Mucosa of rectum (tissue), 2 donors: ENCODE data around the gene SNX14.
"Not testable (repeated sequence)": the region's sequence is repeated elsewhere in the genome, so short reads cannot be mapped to it uniquely, and the experiment has no call there.

Experiments
- H3K27ac ChIP-seq, 2 donors: one replicate each; pipeline ENCODE4 v1.7.0; 2013; ENCODE audit warnings: inconsistent platforms in 2 of 2, low read depth in 2 of 2, low read length in 2 of 2
- H3K27me3 ChIP-seq, 2 donors: one replicate each; pipeline ENCODE4 v1.7.0; 2013; ENCODE audit warnings: low read length in 2 of 2; ENCODE audit not compliant: control insufficient read depth in 2 of 2, insufficient read depth in 2 of 2
- H3K36me3 ChIP-seq, 2 donors: one replicate each; pipeline ENCODE4 v1.7.0; 2013; ENCODE audit warnings: low read length in 2 of 2; ENCODE audit not compliant: control insufficient read depth in 2 of 2, insufficient read depth in 2 of 2
- H3K4me1 ChIP-seq, 2 donors: one replicate each; pipeline ENCODE4 v1.7.0; 2013; ENCODE audit warnings: low read length in 2 of 2, mild to moderate bottlenecking in 1 of 2; ENCODE audit not compliant: control insufficient read depth in 2 of 2, insufficient read depth in 2 of 2
- H3K4me3 ChIP-seq, 2 donors: one replicate each; pipeline ENCODE4 v1.7.0; 2013; ENCODE audit warnings: low read length in 2 of 2
- H3K9ac ChIP-seq, 2 donors: one replicate each; pipeline ENCODE4 v1.7.0; 2013; ENCODE audit warnings: low read length in 2 of 2, low read depth in 1 of 2, mild to moderate bottlenecking in 1 of 2
- H3K9me3 ChIP-seq, 2 donors: one replicate each; pipeline ENCODE4 v1.7.0; 2013; ENCODE audit warnings: low read length in 2 of 2; ENCODE audit not compliant: control insufficient read depth in 2 of 2
- donor health status: healthy.
- donor health status: Normal muscosa, but diverticular disease.

SNX14 gene

DNA sequence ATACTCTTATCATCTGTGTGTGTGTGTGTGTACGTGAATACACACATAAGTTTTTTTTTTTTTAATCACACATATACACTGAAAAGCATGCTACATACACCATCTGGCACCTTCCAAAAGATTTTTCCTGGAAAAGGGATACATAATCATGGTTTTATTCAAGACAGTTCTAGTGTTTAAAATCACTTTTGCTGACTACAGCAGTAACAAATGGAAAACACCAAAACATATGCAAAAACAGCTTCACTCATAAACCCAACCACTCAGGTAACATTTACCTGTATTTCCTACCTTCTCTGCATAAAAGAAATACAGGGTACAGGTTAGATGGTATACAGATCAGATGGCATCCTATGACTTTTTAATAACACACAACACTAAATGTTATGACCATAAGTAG lies 2.5 kb downstream of the SNX14 start:
- H3K9me3 ChIP-seq, result no peaks in the 10 kb centered on the region
- H3K36me3 ChIP-seq, result no peaks in the 10 kb centered on the region
- no peak overlapping the region for H3K27ac ChIP-seq
- H3K9ac ChIP-seq, result no peak overlapping the region
- H3K4me3 ChIP-seq, result no peak overlapping the region
- H3K27me3 ChIP-seq, result no peaks in the 10 kb centered on the region
- peaks cover 4 to 16% of the 10 kb centered on the region in 2 donors for H3K4me1 ChIP-seq

- Histone ChIP-seq H3K4me3 (no peak overlapping the region), H3K36me3 (no peaks in the 10 kb centered on the region), H3K4me1 (peaks cover 1 to 3% of the 10 kb centered on the region in 2 donors), H3K9me3 (no peaks in the 10 kb centered on the region), H3K27me3 (no peaks in the 10 kb centered on the region), H3K27ac (no peak overlapping the region), H3K9ac (no peak overlapping the region)
Measured at GRCh38 chr6:85585741-85586140, 7.9 kb downstream of the SNX14 start.

DNA sequence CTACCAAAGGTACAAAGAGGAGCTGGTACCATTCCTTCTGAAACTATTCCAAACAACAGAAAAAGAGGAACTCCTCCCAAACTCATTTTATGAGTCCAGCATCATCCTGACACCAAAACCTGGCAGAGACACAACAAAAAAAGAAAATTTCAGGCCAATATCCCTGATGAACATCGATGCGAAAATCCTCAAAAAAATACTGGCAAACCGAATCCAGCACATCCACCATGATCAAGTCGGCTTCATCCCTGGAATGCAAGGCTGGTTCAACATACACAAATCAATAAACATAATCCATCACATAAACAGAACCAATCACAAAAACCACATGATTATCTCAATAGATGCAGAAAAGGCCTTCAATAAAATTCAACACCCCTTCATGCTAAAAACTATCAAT lies 10.8 kb downstream of the SNX14 start:
- H3K27me3 ChIP-seq, H3K9ac ChIP-seq, H3K27ac ChIP-seq, H3K4me3 ChIP-seq, H3K36me3 ChIP-seq, H3K9me3 ChIP-seq: not testable (repeated sequence)
- H3K4me1 ChIP-seq, result peaks cover 7 to 14% of the 10 kb centered on the region in 2 donors

DNA sequence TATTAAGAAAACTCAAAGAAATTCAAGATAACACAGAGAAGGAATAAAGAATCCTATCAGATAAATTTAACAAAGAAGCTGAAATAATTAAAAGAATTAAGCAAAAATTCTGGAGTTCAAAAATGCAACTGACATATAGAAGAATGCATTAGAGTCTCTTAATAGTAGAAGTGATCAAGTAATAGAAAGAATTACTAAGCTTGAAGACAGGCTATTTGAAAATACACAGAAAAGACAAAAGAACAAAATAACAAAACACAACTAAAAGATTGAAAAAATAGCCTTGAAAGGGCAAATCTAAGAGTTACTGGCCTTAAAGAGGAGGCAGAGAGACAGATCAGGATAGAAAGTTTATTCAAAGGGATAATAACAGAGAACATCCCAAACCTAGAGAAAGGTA lies 12.1 kb downstream of the SNX14 start:
- no peaks in the 10 kb centered on the region for H3K27me3 ChIP-seq
- peaks cover 7 to 14% of the 10 kb centered on the region in 2 donors for H3K4me1 ChIP-seq
- no peak overlapping the region for H3K27ac ChIP-seq
- no peak overlapping the region for H3K4me3 ChIP-seq
- H3K9ac ChIP-seq, result no peak overlapping the region
- peaks cover 0 to 8% of the 10 kb centered on the region in 2 donors for H3K36me3 ChIP-seq
- H3K9me3 ChIP-seq, result no peaks in the 10 kb centered on the region

DNA sequence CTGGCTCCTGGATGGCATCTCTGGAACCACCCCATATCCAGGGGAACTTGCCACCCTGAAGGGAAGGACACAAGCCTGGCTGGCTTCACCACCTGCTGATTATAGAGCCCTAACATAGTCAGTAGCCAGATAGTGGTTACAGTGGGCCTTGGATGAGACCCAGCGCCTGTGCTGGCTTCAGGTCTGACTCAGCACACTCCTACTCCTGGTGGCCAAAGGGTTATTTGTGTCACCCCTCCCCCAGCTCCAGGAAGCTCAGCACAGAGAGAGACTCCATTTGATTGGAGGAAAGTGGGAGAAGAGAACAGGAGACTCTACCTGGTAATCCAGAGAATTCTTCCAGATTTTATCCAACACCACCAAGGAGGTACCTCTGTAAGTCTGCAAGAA lies 12.8 kb downstream of the SNX14 start:
- H3K4me3 ChIP-seq, result no peak overlapping the region
- H3K9ac ChIP-seq, result no peak overlapping the region

DNA sequence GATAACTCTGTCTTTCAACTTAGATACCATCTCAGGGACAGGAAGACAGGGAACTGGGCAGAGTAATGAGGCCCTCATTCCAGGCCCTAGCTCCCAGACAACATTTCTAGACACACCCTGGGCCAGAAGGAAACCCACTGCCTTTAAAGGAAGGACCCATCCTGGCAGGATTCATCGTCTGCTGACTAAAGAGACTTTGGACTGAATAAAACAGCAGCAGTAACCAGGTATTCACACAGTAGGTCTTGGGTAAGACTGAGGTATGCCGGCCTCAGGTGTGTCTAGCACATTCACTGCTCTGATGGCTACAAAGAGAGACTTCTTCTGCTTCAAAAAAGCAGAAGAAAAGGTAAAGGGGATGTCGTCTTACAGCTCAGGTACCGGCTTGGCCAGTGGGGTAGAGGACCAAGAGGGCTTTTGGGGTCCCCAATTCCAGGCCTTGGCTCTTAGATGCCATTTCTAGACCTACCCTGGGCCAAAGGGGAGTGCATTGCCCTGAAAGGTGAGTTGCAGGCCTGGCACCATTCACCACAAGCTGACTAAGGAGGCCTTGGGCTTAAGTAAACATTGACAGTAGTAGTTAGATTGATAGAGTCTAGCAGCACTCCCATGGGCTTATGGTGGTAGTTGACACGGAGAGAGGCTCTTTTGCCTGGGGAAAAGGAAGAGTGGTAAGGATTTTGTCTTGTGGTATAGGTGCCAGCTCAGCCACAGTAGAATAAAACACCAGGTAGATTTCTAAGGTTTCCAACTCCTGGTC lies 13.4 kb downstream of the SNX14 start:
- peaks cover 12 to 15% of the 10 kb centered on the region in 2 donors for H3K4me1 ChIP-seq
- no peaks in the 10 kb centered on the region for H3K9me3 ChIP-seq
- peaks cover 0 to 8% of the 10 kb centered on the region in 2 donors for H3K36me3 ChIP-seq
- H3K27me3 ChIP-seq, result no peaks in the 10 kb centered on the region
- no peak overlapping the region for H3K4me3 ChIP-seq
- no peak overlapping the region for H3K27ac ChIP-seq
- H3K9ac ChIP-seq, result no peak overlapping the region

More for the DNA sequence above, 12.8 kb downstream of the SNX14 start:
- Histone ChIP-seq H3K36me3 (peaks cover 0 to 8% of the 10 kb centered on the region in 2 donors), H3K9me3 (no peaks in the 10 kb centered on the region), H3K4me1 (peaks cover 7 to 14% of the 10 kb centered on the region in 2 donors), H3K27ac (no peak overlapping the region), H3K27me3 (no peaks in the 10 kb centered on the region)

- H3K4me1 ChIP-seq, result peaks cover 17 to 21% of the 10 kb centered on the region in 2 donors
- no peak overlapping the region for H3K9ac ChIP-seq
- no peaks in the 10 kb centered on the region for H3K9me3 ChIP-seq
- no peak overlapping the region for H3K27ac ChIP-seq
- no peak overlapping the region for H3K4me3 ChIP-seq
- H3K27me3 ChIP-seq, result no peaks in the 10 kb centered on the region
- H3K36me3 ChIP-seq, result peaks cover 0 to 8% of the 10 kb centered on the region in 2 donors
Measured at GRCh38 chr6:85579581-85579980, 14.1 kb downstream of the SNX14 start.

DNA sequence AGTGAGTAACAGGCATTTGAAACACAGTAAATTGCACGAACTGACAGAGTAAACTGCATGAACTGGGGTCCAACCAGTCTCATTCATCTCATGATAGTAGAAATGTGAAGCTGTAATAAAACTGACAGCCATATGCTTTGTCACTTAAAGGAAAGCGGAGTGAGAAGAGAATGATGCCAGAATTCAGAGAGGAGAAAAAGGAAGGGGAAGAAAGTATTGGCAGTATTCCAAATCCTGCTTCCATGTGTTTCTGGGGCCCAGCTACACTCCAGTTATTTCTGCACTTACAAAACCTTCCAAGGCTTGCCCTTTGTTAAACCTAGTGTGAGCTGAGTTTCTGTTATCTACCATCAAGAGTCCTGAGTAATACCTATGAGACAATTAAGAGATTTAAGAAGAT lies 17.2 kb downstream of the SNX14 start:
- Histone ChIP-seq H3K9me3 (no peaks in the 10 kb centered on the region), H3K27me3 (no peaks in the 10 kb centered on the region), H3K4me3 (no peak overlapping the region), H3K27ac (no peak overlapping the region), H3K9ac (no peak overlapping the region), H3K4me1 (peaks cover 17 to 21% of the 10 kb centered on the region in 2 donors), H3K36me3 (peaks cover 0 to 8% of the 10 kb centered on the region in 2 donors)

DNA sequence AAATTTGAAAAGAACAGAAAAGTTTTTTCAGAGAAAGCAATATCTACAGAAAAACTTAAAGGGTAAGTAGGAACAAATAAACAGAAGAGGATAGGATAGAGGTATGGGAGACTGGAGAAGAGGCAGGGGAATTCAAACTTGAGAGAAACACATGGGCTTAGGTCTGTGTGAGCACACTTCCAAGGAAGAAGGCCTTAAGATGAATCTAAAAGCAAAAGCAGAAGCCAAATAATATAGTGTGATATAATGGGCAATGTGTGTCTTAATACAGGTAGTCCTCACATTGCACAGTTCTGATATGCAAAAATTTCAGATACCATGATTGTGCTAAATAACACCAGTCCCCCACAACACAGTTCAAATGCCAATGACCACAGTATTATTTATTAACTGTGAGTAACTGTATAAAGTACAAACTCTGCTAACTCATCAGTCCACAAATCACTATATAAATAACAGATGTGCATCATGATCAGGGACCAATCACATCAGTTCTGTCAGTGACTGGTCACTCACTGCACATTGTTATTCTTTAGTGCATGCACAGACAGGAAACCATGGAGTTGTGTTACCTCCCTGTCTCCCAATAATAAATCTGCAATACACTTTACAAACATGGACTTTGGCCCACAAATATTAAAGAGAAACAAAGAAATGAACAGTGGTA lies 18.6 kb downstream of the SNX14 start:
- Histone ChIP-seq H3K36me3 (peaks cover 0 to 8% of the 10 kb centered on the region in 2 donors), H3K4me3 (no peak overlapping the region), H3K9me3 (no peaks in the 10 kb centered on the region), H3K9ac (no peak overlapping the region), H3K27ac (no peak overlapping the region), H3K27me3 (no peaks in the 10 kb centered on the region), H3K4me1 (peaks cover 10 to 12% of the 10 kb centered on the region in 2 donors)

DNA sequence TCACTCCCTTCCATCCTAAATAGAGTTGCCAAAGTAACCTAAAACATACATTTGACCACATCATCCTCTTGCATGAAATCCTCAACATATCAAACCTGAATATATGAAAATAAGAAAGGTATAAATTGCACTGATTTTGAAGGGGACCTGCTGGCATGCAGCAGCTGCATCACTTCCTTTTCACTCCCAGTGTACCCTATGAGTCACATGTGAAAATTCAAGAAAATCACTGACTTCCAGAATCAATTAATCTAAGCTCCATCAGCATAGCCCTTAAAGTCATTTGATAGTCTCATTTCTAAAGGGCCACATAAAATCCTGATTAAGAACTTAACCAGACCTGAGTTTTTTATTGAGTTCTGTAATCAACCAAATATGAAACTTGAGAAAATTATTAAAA lies 24.3 kb downstream of the SNX14 start:
- Histone ChIP-seq H3K36me3 (peaks cover 2 to 8% of the 10 kb centered on the region in 2 donors), H3K9ac (no peak overlapping the region), H3K4me1 (no peaks in the 10 kb centered on the region), H3K4me3 (no peak overlapping the region), H3K27me3 (no peaks in the 10 kb centered on the region), H3K27ac (no peak overlapping the region), H3K9me3 (no peaks in the 10 kb centered on the region)
